RCC 7860 (cell line): ENCODE results near the gene EIF4E3.

ENCODE experiments used
- DNase-seq: peaks from one replicate; pipeline ENCODE4 v3.0.0-alpha.2; 2015; ENCODE audit warnings: low spot score
- FAIRE-seq: peaks from 2 replicates; lab custom pipeline; 2012; peaks lifted over from hg19 to GRCh38; lab: Jason Lieb, UNC

The EIF4E3 gene

DNA sequence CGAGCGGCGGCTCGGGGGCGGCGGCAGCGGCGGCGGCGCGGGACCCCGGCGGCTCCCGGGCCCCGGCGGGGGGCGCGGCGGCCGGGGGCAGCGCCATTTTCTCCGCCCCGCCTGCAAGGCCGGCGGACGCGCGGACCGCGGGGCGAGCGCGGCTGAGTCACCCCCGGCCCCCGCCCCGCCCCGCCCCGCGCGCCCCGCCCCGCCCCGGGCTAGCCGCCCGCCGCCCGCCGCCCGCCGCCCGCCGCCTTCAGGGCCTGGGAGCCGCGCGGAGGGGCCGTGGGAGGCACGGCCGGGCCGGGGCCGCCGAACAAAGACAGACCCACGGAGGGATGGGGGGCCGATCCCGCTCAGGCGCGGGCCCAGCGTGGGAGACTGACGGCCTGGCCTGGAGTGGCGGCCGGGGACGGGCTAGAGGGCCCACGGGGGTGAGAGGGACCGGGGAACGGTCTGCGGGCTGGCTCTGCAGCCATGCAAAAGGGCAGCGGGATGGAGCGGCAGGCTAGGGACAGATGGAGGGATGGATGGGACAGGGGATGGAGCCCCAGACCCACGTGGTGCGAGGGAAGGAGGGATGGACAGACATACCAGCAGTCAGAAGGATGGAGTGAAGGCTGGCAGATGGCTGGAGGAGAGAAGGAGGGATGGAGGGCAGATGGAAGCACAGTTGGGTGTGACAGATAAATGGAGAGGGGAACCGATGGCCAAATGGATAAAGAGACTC, at the start of gene EIF4E3:
Gene EIF4E3 (minus strand): TSS at position 132 of the 721 bp plus-strand sequence. CDS start 35 bp downstream, at position 97.
- no peak for FAIRE-seq
- no peak for DNase-seq

- FAIRE-seq (no peak), DNase-seq (no peak)
These were observed 46.7 kb upstream of the EIF4E3 start for GRCh38 chr3:71771884-71772283.

GRCh38 chr3:71771126-71771525, 45.9 kb upstream of the EIF4E3 start:
- no peak for FAIRE-seq
- DNase-seq: no peak

DNA sequence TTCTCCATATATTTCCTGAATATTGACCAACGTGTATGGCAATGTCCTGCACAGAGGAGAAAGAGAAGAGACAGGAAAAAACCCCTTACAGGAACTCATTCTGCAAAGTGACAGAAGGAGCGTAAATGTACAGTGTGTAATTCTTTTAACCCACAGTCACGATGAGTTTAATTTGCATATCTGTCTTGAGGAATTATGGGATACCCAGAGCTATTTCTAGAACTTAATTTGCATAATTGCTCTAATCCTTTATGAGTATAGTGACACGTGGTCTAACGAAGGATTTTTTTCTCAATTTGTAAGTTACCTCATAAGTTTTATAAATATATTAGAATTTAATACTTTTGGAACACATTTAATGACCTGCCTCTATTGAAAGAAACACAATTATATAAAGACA, 38.2 kb upstream of the EIF4E3 start:
- FAIRE-seq: no peak
- DNase-seq: no peak

DNA sequence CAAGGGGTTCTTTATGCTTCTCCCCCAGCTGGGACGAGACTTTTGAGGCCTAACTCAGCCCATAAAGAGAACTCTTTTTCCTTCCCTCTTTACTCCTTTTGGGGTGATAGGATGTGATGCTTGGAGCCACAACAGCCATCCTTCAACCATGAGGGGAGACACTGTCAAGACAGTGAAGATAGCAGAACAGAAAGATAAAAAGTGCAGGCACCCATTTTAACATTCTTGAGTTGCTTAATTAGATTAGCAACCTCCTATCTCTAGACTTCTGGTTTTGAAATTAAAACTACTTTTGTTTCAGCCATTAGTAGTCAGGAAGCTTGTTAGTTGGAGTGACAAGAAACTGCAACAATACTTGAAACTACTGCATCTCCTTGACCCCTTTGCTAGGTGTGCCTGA, 34.9 kb upstream of the EIF4E3 start:
- FAIRE-seq (no peak), DNase-seq (no peak)

DNA sequence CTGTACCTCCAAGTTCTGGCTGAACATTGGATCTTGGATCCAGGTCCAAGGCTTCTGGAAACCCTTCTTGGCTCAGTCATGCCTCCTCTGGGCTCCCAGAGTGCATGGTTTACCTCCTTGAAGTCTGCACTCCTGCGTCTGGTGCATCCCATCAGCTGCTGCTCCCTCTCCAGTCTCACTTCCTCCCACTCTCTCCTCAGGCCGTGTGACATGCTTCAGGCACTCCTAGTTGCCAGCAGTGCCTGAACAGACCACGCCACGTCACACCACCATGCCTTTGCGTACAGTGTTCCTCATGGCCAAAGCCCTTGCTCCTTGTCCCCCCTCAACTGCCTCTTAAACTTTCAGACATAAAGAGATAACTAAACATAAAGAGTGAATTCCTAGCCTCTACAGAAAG, 34.2 kb upstream of the EIF4E3 start:
- no peak for FAIRE-seq

DNA sequence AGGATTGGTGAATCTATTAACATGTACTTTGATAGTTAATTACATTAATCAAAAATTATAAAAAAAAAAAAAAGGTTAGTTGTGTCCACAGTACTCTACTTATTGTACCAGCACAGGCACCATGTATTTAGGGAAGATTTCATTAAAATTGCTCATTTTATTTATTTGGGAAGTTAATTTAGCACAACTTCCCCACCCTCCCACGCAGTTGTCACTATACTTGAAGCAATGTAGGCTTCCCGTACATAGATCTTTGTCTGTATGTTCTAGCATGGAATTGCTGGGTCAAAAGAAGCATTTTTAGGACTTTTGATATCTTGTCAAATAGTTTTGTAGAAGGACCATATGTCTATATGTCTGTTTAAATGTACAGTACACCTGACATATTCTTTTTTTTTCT, 32.9 kb upstream of the EIF4E3 start:
- no peak for DNase-seq
- no peak for FAIRE-seq

More for the DNA sequence above, 34.2 kb upstream of the EIF4E3 start:
- no peak for DNase-seq

GRCh38 chr3:71754610-71755253, 29.5 kb upstream of the EIF4E3 start:
- DNase-seq: no peak
- FAIRE-seq: no peak

DNA sequence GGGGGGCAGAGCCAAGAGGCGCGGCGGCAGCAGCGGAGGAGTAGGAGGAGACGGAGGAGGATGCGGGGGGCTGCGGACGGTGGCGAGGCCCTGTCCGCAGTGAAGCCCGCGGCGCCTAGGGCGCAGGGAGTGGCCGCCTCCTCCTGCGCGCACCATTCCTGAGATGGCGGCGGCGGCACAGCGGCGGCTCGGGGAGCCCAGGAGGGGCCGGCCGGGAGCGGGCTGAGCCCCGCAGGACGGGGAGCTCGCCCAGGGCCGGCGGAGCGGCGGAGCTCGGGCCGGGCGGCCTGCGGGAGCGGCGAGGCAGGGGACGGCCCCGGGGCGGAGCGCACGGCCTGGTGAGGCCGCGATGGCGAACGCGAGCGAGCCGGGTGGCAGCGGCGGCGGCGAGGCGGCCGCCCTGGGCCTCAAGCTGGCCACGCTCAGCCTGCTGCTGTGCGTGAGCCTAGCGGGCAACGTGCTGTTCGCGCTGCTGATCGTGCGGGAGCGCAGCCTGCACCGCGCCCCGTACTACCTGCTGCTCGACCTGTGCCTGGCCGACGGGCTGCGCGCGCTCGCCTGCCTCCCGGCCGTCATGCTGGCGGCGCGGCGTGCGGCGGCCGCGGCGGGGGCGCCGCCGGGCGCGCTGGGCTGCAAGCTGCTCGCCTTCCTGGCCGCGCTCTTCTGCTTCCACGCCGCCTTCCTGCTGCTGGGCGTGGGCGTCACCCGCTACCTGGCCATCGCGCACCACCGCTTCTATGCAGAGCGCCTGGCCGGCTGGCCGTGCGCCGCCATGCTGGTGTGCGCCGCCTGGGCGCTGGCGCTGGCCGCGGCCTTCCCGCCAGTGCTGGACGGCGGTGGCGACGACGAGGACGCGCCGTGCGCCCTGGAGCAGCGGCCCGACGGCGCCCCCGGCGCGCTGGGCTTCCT, 28.8 kb upstream of the EIF4E3 start, which contains the start of gene GPR27:
Gene GPR27 (plus strand): TSS at position 155 of the 909 bp plus-strand sequence. CDS start 195 bp downstream, at position 350.
- FAIRE-seq: no peak
- DNase-seq: no peak

- FAIRE-seq (no peak), DNase-seq (no peak)
These were observed 27.9 kb upstream of the EIF4E3 start for GRCh38 chr3:71752831-71753700.

DNA sequence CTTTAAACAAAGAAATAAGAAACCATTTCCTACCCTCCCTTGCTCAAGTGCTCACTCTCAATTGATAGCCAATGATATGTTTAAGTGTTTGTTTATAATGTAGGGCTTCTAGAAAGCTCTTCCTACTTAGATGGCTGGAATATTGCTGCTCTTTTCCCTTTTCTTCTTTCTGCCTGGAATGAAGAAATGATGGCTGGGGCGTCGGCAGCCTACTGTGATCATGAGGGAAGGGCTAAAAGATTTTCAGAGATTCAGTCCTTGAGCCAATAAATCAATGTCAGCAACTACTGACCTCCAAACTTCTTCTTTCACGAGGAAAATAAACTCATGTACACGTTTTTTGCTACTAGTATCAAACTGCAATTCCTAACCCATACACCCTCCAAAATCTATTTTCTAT, 26.4 kb upstream of the EIF4E3 start:
- FAIRE-seq (no peak), DNase-seq (no peak)

DNA sequence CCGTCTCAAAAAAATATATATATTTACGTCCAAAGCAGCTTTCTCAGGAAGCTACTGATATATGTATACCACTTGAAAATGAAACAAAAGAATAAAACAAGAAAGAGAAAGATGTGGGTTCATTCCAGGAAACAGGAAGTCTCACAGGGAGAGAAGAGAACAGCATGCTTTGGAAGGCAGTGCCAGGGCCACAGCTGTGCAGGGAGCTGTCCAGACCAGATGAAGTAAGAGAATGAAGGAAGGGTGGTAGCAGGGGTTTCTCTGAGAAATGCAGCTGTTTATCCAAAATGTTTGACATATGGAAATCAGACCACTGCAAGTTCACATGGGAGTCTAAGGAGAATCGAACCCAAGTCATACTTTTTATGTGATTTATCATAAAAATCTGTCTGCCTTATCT, 19.5 kb upstream of the EIF4E3 start:
- no peak for FAIRE-seq
- DNase-seq: no peak

GRCh38 chr3:71742621-71743020, 17.4 kb upstream of the EIF4E3 start:
- DNase-seq: no peak
- FAIRE-seq: no peak

DNA sequence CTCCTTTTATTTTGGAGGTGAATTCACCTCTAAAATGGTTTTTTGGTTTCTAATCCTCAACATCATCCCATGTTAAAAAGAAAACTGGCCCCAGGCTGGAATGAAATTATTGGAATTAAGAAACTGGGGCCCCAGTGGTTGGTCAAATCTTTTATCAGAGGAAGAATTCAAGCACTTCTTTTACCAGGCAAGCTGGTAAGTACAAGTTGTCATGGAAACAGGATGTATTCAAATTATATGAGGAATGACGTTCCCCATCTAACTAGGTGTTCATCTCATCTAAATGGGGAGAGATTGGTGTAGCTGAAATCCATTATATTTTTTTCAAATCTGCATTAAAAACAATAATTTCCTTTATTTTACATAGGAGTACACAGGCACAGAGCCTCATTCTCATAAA, 9.7 kb upstream of the EIF4E3 start:
- DNase-seq (no peak), FAIRE-seq (no peak)

DNA sequence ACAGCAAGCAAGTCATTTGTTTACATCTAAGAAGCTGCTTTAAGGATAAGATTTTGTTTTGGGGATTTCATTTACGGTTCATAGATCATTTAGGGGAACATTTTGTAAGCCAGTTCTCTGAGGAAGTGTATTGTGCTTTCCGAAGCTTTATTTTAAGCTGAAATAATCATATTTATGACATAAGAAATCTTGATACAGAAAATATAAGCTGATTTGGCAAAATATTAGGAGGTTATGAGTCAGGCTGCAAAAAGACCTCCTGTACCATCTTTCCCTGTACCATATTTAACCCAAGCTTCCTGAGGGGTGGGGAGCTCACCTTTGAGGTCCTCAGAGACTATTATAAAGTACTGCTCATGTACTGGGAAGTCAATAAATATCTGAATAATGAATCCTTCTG, 8.1 kb upstream of the EIF4E3 start:
- FAIRE-seq (no peak), DNase-seq (no peak)

- no peak for DNase-seq
- no peak for FAIRE-seq
These were observed 7.4 kb upstream of the EIF4E3 start for GRCh38 chr3:71732637-71733036.

GRCh38 chr3:71728632-71729342, 3.6 kb upstream of the EIF4E3 start:
- no peak for DNase-seq
- no peak for FAIRE-seq

GRCh38 chr3:71726146-71726545, 944 bp upstream of the EIF4E3 start:
- DNase-seq: no peak

GRCh38 chr3:71724584-71725270, 475 bp downstream of the EIF4E3 start:
- no peak for FAIRE-seq
- DNase-seq: no peak

More at GRCh38 chr3:71726146-71726545, 944 bp upstream of the EIF4E3 start:
- FAIRE-seq: no peak
